HG02885 (cell line): ENCODE data around the gene NOTCH1.

Experiments
- ATAC-seq: cut with Tn5 transposase; IDR thresholded peaks from one replicate; pipeline ENCODE4 v1.9.1; 2021; ENCODE audit warnings: mild to moderate bottlenecking; ENCODE audit not compliant: unreplicated experiment, poor library complexity

NOTCH1 gene

DNA sequence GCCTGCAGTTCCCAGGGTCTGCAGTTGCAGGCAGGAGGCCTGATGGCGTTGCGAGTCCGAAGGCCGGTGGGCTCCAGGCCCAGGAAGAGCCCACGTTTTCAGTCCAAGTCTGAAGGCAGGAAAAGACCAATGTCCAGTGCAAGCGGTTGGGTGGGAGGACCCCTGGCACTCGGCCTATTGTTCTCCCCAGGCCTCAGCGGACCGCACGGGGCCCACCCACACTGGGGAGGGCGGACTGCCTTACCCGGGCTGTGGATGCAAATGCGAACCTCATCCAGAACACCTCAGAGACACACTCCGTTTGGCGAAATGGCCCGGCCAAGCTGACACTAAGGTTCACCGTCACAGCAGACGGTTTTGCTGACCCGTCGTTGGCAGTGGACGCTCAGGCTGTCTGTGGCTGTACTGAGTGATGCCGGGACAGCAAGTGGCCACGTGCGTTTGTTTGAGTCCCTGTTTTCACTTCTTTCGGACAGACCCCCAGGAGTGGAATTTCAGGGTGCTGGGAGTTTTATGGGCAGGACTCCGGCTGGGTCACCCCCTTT, 52.8 kb downstream of the NOTCH1 start:
- ATAC-seq: no peak

DNA sequence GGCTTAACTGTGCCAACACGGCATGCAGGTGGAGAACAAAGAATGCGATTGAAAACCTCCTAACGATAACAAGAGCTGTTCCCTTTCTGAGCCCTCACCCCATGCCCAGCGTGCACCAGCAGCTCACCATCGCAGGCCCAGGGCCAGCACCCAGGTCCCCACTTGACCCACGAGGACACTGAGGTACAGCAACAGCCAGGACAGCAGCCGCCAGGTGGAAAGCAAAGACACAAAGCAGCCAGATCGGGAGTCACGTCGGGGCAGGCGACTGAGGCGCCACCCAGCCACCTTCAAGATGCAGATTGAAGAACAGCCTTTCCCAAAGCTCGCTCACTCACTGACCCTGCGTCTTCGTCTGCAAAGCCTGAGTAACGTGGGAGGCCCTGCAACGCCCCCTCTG, 56.1 kb downstream of the NOTCH1 start:
- ATAC-seq: no peak

DNA sequence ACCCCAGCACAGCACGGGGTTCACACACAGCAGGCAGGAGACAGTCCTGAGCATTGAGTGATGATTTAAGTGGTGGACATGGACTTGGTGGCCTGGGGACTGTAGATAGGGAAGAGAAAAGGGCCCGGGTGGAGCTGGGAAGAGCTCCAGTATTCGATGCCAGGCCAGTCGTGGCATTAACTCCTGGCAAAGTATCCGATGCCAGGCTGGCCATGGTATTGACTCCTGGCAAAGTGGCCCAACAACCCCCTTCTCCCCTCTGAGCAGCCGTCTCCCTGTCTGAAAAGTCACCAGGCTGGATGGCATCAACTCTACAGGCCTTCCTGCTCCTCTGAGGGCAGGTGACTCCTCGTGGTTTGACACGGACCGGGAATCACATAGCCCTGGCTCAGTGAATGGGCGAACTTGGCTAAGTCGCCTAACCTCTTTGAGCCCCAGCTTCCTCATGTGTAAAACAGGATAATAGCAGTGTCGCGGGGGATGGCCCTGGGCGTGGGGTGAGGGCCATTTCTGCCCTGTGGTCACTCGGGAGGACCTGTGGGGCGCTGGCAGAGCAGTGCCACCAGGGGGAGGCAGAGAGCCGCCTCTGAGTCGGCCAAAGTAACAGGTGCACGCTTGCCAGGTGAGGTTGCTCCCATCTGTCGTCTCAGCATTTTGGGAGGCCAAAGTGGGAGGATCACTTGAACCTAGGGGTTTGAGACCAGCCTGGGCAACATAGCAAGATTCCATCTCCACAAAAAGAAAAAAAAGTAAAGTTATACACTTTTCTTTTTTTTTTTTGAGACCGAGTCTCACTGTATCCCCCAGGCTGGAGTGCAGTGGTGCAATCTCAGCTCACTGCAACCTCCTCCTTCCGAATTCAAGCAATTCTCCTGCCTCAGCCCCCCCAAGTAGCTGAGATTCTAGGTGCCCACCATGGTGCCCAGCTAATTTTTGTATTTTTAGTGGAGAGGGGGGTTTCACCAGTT, 57.3 kb downstream of the NOTCH1 start:
- ATAC-seq: peak; percentile 34

DNA sequence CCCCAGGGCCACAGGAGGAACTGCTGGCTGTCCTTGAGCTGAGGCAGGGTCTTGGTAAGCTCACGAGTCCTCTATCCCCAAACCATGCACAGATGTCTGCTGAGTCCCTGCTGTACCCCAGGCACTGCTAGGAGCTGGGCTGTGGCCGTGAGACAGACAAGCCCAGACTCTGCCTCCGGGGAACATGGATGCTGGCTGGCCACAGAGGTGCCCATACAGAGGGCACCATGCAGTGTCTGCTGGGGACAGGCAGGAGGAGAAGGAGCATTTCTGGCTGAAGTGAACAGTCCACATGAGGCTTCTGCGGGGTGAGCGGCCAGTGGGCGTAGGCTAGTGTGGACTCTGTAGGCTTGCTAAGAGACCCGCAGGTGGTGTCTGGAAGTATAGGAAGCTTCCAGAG, 58.2 kb downstream of the NOTCH1 start:
- no peak for ATAC-seq

DNA sequence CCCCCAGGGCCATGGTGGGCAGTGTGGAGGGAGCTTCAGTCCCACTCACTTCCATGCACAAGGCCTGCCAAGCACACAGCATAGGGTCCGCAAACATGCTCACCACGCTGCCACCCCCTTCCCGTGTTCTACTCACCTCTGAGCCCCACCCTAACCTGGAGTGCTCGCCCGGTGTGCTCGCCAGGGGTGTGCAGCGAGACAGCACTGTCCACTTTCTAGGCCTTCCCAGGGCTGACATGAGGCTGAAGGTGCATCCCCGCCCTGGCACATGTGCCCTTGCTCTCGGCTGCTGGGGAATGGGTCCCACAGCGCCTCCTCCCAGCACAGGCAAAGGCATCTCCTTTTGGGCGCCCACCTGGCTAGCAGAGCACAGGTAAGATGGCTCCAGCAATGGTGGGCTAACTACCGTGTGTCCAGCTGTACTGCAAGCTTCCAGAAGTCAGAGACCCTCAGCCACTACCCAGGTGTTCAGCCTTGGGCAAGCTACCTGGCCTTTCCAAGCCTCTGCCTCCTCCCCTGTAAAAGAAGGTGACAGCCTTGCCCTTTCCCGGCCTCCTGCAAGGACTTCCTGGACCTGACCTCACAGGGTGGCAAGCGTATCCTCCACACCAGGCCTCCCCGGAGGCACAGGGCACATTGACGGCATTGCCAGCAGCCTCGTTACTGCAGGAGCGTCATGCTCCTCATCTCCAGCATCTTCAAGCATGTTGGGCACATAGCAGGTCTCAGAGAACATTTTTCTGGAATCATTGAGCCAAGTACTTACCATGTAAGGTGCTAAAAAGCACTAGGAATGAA, 58.8 kb downstream of the NOTCH1 start:
- ATAC-seq: no peak

DNA sequence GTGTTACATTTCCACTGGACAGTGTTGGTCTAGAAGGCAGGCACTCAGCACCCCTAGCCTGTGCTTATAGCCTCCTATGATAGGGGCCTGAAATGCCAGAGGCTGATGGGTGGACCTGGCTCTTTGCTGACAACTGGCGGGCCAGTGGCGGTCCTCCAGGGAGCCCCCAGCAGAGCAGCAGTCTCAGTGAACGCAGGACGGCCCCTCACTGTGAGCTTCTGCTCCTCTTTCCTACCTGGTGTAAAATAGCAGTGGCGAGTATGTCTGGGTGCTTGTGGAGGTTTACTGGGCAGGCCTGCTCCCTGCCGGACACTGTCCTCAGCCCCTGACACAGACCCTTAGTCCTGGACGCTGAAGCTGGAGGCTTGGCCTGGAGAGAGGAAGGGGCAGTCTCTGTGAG, 59.7 kb downstream of the NOTCH1 start:
- no peak for ATAC-seq

DNA sequence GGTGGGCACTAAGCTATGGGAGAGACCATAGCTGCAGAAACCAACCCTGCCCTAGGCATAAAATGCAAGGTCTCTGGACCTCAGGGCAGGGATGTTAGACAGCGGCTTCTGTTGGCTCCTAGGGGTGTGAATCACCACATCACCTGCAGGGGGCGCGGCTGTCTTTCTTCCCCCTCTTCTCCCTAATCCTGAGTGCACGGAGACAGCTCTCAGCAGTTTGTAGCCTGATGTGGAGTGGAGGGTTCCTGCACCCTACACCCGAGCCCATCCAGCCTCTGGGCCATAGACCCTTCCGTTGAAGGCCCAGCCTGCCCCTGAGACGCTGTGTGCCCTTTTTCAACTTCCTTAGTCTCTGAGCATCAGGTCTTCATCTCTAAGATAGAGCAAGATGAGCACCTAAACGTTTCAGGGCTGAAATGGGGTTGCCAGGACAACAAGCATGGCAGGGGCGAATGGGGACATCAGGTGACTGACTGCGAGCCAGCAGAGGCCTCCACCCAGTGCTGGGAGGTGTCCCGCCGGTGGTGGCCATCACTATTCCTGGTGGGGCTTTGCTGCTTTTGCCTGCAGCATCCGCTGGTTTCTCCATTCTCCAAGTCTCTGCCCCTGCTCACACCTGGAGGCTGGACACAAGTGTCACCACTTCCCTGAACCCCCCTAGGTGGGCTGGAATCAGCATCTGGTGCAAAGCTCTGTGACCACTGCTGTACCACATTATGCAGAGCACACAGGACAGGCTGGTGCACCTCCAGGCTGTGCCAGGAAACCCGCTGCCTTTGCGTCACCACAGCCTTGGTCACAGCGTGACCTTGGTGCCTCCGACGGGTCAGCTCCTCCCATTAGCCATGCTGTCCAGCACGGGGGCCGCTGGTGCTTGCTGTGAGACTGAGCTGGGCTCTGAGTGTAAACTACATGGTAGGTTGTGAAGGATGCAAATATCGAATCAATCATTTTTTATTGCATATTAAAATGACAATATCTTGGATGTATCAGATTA, 60.5 kb downstream of the NOTCH1 start:
- no peak for ATAC-seq

DNA sequence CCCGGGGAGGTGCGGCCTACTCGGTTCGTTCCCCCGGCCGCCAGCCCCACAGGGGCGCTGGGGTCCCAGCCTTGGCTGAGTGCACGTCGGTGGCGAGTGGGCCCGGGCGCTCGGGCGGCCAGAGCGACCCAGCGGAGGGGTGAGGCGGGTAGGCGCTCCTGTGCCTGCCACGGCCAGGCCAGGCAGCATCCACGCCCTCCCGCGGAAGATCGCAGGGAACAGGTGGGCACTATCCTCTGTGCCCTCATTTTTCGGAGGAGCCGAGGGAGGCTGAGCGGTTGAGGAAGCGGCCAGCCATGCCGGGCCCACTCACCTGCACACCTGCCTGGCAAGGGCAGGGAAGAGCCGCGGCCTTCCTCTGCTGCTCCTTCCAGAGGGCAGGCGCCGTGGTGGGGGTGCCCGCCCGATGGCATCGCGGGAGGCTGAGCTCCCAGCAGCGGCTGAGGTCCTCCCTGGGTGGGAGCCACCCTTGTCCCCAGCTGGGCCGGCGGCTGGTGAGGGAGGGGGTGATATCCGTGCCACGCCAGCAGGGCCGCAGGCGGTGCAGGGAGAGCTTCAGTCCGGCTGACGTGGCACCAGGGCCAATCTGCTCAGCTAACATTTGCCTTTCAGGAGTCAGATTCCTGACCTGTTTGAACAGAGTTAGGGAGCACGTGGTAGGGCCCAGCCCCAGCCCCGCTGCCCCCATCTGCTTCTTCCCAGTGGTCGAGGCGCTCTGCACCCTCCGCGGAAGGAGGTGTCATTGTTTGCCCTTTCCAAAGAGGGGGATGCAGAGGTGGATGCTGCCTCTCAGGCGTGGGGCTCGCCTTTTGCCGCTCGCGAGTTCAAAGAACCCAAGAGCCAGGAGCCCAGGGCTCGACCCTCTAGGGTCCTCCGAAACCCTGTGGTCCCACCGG, 61.4 kb downstream of the NOTCH1 start:
- ATAC-seq: no peak

DNA sequence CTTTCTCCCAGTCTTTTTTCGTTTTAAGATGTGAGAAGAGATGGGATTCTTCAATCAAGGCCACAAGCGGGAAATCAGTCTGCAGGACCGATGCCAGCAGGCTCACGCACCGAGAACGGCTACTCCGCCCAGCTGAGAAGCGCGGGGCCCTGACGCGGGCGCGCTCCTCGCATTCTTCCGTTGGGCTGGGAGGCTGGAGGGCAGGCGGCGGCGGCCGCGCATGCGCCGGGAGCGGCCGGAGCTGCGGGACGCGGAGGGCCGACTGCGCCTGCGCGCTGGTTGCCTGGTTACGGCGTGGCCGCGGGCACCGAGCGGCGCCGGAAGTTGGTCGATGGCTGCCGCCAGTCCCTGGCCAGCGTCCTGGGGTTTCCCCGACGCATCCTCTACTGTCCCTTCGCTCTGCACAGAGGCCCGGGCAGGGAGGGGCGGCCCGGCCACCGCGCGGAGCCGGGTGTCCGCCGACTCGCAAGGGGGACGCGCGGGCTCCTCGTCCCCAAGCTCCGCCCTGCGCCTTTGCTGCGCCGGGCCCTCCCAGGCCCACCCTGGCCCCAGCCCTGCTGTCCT, 62.2 kb downstream of the NOTCH1 start:
- peak; percentile 70 for ATAC-seq

DNA sequence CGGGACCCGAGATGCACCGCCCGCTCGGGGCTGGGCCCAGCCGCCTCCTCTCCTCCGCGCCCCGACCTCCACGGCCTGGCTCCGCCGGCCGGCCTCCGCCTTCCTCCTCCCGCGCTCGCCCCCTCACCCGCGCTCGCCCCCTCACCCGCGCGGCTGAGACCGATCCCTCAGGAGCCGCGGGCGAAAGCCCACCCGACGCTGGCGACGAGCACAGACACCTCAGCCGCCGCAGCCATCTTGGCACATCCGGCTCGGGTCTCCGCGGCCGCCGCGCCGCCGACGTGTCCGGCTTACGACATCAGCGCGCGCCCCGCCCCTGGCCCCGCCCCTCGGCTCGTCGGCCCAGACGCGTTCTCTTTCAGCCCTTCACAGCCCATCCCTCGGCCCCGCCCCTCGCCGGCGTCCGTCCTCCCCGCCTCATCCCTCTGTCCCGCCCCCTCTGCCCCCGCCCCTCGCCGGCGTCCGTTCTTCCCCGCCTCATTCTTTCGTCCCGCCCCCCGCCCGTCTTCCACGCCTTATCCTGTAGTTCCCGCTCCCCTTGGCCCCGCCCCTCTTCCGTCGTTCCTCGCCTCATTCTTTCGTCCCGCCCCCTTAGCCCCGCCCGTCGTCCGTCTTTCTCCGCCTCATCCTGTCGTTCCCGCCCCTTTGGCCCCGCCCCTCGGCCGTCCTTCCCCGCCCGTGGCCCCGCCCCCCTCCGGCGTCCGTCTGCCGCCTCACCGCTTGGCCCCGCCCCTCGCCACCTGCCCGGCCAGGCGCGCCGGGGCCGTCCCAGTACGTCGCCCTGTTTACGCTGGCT, 62.9 kb downstream of the NOTCH1 start, which contains the start of gene SEC16A:
SEC16A (minus strand) TSS at position 248 of the 796 bp plus-strand sequence. CDS start 5,425 bp downstream, outside the sequence.
- ATAC-seq: peak; percentile 62

DNA sequence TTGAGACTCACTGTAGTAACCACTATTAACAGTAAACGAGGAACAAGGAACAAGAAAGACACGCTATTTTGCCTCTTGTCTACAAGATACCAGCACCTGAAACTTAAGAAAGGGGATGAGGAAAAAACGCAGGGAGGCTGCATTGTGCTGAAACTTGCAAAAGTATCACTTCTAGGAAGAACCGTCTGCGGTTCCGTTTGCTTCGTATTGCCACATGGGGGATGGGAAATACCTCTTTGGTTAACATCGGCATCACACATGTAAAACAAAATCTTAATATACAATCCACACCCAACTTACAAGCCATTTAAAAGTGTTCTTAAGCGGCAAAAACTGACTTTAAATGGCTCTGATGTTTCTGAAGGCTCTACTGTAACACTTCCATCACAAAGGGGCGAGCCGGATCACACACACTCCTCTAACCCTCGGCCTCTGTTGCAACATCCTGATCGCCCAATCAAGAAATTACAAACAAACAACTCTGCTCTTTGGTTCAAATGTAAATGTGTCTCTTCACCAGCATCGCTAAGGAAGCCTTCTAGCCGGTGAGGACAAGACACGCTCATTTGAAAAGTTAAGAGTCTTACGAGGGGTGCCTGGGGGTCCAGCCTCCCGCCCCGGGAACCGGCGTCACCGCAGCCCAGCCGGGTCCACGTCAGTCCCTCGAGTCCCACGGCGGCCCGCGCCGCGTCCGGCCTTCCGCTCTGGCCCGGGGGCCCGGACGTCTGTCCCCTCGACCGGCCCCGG, 63.6 kb downstream of the NOTCH1 start:
- no peak for ATAC-seq

DNA sequence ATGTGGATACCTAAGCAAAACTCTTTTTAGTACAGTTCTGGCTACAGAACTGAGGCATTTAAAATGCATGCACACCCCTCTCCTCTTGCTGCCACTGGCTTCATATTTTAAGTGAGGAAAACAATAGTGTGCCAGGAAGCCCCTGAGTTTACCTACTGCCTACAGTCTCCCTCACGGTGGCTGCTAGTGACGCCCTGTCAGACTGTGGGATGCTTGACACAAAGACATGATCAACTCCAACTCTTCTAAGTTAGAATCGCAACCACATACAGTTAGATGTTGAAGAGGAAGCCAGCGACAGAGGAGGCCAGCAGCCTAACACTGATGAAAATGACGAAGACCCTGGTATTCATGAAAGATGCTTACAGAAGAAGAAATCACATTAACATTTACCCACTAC, 64.3 kb downstream of the NOTCH1 start:
- no peak for ATAC-seq

DNA sequence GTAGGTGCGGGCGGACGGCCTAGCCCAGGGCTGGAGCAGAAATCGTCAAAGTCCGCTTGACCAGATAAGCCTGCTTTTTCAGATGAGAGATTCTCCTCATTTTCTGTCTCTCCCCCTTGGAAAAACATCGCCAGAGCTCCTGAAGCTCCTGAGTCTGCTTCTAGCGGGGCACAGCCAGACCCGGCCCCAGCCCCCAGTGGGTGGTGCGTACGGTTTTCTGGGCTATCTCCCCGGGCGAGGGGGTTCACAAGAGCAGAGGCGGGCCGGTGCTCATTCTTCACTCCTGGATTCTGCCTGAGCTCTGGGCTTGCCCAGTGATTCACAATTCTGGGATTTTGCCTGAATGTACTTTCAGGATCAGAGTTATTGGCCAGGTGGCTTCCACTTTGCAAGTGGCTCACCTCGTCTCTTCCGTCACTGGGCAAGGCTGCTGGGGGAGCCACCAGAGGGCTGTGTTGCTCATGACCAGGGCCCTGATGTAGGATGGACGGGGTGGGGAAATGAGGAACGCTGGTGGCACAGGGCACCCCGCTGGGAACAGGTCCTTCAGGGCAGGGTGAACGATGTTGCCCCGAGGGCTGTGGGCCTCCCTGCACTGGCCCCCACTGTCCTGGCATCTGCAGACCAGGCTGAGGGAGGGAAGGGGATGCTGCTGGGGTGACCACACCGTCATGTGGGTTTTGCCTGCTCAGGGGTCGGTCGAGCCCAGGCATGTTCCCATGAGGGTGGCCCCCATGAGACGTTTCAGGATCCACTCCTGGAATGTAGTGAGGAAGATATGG, 69.3 kb downstream of the NOTCH1 start:
- ATAC-seq: no peak

DNA sequence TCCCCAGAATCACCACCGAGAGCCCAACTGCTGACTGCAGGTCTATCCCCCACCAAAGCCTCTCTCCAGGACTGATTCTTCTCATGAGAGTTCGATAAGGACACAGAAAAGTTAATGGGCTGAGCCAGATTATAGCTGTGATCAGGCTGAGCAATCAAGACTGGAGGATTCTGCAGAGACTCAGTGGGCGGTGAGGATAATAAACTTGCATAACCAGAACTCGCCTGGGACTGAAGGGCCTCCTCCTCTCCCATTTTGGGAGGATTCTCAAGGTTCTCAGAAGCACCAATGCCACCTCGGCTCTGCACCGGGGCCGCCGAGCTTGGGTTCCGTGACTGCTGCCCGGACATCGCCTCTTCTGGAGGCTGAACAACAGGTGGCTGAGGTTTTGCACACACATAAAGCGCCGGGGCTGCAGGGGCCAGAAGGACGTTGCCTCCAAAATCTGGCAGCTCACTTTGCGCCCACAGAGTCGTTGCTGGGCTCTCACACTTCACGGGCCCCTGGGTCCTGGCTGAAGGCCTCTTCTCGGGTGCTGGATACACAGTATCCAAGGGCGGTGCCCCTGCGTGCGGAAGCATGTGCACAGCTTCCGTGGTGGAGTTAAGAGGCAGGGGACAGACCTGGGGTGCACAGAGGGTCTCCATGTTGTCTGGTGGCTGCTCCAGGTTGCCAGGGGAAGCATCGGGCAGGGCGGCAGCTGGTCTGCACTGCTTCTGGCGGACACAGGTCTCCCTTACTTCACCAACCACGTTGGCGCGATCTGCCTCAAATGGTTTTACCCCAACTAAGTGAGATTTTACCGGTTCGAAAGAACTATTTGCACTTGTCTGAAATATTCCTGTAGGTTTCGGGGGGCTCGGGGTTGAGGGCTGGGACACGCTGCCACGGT, 70.6 kb downstream of the NOTCH1 start:
- ATAC-seq: no peak

DNA sequence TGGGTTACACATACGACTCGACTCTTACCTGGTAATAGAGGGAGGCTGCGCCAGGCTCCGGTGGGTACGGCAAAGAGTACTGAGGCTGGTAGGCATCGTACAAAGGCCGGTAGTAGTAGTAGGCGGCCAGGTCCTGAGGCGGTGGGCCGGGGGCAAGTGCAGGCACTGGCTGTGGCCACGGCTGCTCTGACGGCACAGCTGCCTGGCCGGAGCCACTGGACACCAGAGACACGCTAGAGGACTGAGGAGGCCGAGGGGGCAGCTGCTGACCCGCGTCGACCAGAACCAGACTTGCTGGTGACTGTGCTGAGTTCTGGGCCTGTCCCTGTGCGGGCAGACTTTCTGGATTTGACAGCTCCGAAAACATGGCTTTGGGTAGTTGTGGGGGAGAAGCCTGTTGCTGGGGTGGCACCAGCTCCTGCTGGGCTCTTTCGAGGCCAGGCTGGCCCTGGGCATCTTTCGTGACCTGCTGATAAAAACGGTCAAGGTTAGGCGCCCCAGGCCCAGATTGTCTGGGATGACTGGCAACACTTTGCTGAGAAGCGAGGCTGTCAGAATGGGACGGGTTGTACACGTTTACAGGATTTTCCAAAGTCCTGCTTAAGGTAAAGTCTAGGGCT, 71.7 kb downstream of the NOTCH1 start:
- no peak for ATAC-seq
